Measurements from ENCODE around the gene SCARF1.

DNA sequence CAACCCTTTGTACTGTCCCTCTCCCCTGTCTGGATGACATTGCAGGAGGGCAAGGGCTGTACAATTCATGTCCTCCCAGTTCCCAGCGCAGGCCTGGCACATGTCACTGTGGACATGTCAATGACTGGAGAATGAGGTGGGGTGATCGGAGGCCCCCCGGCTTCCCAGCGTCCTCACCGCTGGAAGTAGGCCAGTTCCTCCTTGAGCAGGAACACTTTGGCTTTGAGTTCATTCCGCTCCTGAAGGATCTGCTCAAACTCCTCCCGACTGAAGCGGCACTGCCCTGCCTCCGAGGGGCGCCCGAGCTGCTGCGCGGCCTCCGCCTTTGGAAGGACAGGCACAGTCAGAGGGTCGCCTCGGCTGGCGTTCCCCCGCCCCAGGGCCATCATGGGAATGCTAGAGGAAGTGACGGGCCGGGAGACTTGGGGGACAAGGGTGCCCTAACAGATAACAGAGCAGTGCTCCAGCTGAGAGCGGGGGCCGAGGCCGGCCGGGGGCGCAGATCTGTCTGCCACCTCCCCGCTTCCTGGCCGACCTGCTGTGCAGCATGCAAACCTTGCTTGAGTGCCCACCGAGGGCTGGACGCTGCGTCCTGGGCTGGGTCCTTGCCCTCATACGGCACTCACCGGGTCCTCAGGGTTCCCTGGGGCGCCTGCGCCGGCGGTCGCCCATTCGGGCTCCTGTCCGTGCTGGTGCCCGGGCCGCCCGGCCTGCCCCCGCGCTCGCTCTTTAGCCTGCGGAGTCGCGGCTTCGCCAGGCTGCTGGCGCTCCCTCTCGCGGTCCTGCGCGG is 2.8 kb upstream of the SCARF1 start:
- TF ChIP-seq ZNF274 (IDR thresholded peaks at IDR 0.05; ENCODE audit: low read depth, low read length) (no peak), YY1 (IDR thresholded peaks at IDR 0.05; ENCODE audit: insufficient read depth, insufficient read length) (no peak), SUZ12 (IDR thresholded peaks at IDR 0.05; ENCODE audit: extremely low read depth, insufficient read depth, insufficient read length) (no peak)

All from NT2/D1 (cell line).